Upper lobe of right lung (tissue), 1 donor: ENCODE measurements around the gene OSBPL3. TPM values are rescaled to one million over a fixed set of nuclear protein-coding genes. Genes with fewer than 3 reads are reported as not detected.

Source experiments
- ATAC-seq: fragments of 200-7000 bp; cut with Tn5 transposase; one replicate; pipeline ENCODE4 v1.9.1; 2020; ENCODE audit warnings: mild to moderate bottlenecking, moderate library complexity
- DNase-seq: peaks from one replicate; pipeline ENCODE4 v3.0.0-alpha.2; 2020
- H3K27ac ChIP-seq: fragments of 200-600 bp; one replicate; pipeline ENCODE4 v1.8.0; 2022
- H3K27me3 ChIP-seq: fragments of 200-600 bp; one replicate; pipeline ENCODE4 v1.8.0; 2022; ENCODE audit warnings: mild to moderate bottlenecking
- H3K36me3 ChIP-seq: fragments of 200-600 bp; one replicate; pipeline ENCODE4 v1.8.0; 2022
- H3K4me1 ChIP-seq: fragments of 200-600 bp; one replicate; pipeline ENCODE4 v1.8.0; 2022
- H3K4me3 ChIP-seq: fragments of 200-600 bp; one replicate; pipeline ENCODE4 v1.8.0; 2022; ENCODE audit warnings: mild to moderate bottlenecking
- H3K9me3 ChIP-seq: fragments of 200-600 bp; one replicate; pipeline ENCODE4 v1.8.0; 2022
- CTCF ChIP-seq: fragments of 200-600 bp; IDR thresholded peaks from one replicate; pipeline ENCODE4 v1.8.0; 2022; ENCODE audit warnings: antibody characterized with exemption
- intact Hi-C: fragments of 100-400 bp; cut with DNase I; formaldehyde crosslinking; loops from one replicate; pipeline ENCODE4 v1.11.0; 2022
- total RNA-seq: library from RNA; stranded (reverse); fragmentation: NEBNext Ultra II Directional; extraction: Animal tissue kit (Norgen Biotek cat#: 25700); gene quantifications from one replicate; pipeline ENCODE4 v1.2.1, GENCODE V29; 2021
- donor health status: DM: no; HTN: yes; CAD: no; lungs with severe emphysema.

Gene OSBPL3
- total RNA-seq, 1 donor from 2014 or later, result 23.7 TPM

GRCh38 chr7:24842449-24843241 is 137.3 kb downstream of the OSBPL3 start:
- no peak for TF ChIP-seq CTCF

DNA sequence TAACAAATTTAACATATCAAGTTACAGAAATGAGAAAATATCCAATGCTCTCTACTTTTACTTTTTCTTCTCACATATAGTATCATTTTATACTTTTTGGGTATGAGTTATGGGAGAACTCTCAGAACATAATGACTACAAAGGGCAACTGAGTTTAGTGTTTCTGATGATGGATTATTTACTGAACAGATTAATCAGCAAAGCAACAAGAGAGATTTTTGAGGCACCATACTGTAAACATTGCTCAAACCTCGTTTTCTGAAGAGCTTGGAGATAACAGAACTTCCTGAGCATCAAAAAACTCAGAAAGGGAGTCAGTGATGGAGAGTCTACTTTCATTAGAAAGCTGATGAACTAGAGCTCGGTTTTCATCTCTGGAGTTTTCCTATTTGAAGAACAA is 137.9 kb downstream of the OSBPL3 start:
- DNase-seq, result no peak
- Histone ChIP-seq H3K4me1 (no peaks in the 10 kb centered on the region), H3K9me3 (no peaks in the 10 kb centered on the region), H3K27me3 (no peaks in the 10 kb centered on the region), H3K36me3 (no peaks in the 10 kb centered on the region), H3K4me3 (no peak overlapping the region), H3K27ac (no peak overlapping the region)
- intact Hi-C loops, result no loop called here
- ATAC-seq, result no peak
- no peak for TF ChIP-seq CTCF

More at GRCh38 chr7:24842449-24843241, 137.3 kb downstream of the OSBPL3 start:
- H3K27me3 ChIP-seq, result no peaks in the 10 kb centered on the region
- H3K36me3 ChIP-seq, result no peaks in the 10 kb centered on the region
- H3K4me3 ChIP-seq, result no peak overlapping the region
- no peak overlapping the region for H3K27ac ChIP-seq
- no peaks in the 10 kb centered on the region for H3K9me3 ChIP-seq
- ATAC-seq (no peak), DNase-seq (no peak)
- intact Hi-C loops, result no loop called here
- H3K4me1 ChIP-seq, result no peaks in the 10 kb centered on the region

GRCh38 chr7:24840563-24840962 is 139.4 kb downstream of the OSBPL3 start:
- H3K27me3 ChIP-seq, result no peaks in the 10 kb centered on the region
- no peak for TF ChIP-seq CTCF
- H3K36me3 ChIP-seq, result no peaks in the 10 kb centered on the region
- no peak overlapping the region for H3K27ac ChIP-seq
- no peaks in the 10 kb centered on the region for H3K9me3 ChIP-seq
- no peaks in the 10 kb centered on the region for H3K4me1 ChIP-seq
- no peak overlapping the region for H3K4me3 ChIP-seq
- DNase-seq, result no peak
- ATAC-seq, result no peak
- intact Hi-C loops, result no loop called here

GRCh38 chr7:24836084-24836483 is 143.9 kb downstream of the OSBPL3 start:
- TF ChIP-seq CTCF, result no peak
- Histone ChIP-seq H3K4me1 (peaks cover 3% of the 10 kb centered on the region), H3K9me3 (no peaks in the 10 kb centered on the region), H3K4me3 (no peak overlapping the region), H3K27ac (no peak overlapping the region), H3K36me3 (no peaks in the 10 kb centered on the region), H3K27me3 (no peaks in the 10 kb centered on the region)
- DNase-seq (no peak), ATAC-seq (no peak)
- intact Hi-C loops, result no loop called here

DNA sequence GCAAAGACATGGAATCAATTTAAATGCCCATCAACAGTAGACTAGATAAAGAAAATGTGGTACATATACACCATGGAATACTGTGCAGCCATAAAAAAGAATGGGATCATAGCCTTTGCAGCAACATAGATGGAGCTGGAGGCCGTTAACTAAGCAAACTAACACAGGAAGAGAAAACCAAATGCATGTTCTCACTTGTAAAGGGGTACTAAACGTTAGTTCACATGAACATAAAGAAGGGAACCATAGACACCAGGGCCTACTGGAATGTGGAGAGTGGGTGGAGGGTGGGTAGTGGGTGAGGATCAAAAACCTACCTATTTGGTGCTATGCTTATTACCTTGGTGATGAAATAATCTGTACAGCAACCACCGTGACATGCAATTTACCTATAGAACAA is 144.3 kb downstream of the OSBPL3 start:
- DNase-seq (no peak), ATAC-seq (no peak)
- H3K27me3 ChIP-seq, result no peaks in the 10 kb centered on the region
- TF ChIP-seq CTCF, result no peak
- intact Hi-C loops, result no loop called here
- no peaks in the 10 kb centered on the region for H3K36me3 ChIP-seq
- peaks cover 3% of the 10 kb centered on the region for H3K4me1 ChIP-seq
- H3K9me3 ChIP-seq, result no peaks in the 10 kb centered on the region
- no peak overlapping the region for H3K27ac ChIP-seq
- H3K4me3 ChIP-seq, result no peak overlapping the region
